Measurements from ENCODE around the gene FYN. TPM values are rescaled to one million over a fixed set of nuclear protein-coding genes. Genes with fewer than 3 reads are reported as not detected.
A peak's percentile ranks its signal among the peaks of the same experiment; 100 is the strongest.

The FYN gene
- total and polyA plus RNA-seq, 10 of the 15 experiments (the other 5 are each of a cell fraction or from before 2014, with no cell fraction given), result 51.4 to 247 (median 138) TPM

DNA sequence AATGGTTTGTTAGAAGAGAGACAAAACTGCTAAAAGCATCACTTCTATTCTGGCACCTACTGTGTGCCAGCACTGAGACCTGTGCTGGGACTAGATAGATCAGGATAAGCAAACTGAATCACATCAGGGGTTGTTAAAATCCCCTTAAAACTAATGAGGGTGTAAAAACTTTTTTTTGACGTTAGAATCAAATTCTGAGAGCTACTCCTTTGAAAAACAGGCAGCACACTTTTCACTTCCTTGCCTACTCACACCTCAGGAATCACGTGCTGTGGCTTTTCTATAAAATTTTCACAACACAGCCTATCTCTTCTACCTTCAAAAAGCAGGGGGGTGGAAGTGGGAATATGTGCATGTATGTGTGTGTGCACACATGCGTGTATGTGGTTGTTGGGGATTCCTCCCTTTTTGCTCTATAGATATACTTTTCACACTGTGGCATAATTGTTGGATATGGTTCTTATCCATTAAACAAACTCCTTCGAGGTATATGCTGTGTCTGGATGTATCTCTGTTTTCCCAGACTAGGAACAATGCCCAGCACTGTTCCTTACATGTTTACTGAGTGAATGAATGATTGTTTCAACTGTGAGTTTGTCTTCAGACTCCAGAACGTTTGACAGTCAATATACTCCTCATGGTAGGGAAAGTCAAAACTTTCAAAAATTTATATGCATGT, 105.4 kb downstream of the FYN start (continued):
- TF ChIP-seq RFX5 (IDR thresholded peaks at IDR 0.05; ENCODE audit: low read depth, low read length), result no peak
- TF ChIP-seq, protein P1, sequence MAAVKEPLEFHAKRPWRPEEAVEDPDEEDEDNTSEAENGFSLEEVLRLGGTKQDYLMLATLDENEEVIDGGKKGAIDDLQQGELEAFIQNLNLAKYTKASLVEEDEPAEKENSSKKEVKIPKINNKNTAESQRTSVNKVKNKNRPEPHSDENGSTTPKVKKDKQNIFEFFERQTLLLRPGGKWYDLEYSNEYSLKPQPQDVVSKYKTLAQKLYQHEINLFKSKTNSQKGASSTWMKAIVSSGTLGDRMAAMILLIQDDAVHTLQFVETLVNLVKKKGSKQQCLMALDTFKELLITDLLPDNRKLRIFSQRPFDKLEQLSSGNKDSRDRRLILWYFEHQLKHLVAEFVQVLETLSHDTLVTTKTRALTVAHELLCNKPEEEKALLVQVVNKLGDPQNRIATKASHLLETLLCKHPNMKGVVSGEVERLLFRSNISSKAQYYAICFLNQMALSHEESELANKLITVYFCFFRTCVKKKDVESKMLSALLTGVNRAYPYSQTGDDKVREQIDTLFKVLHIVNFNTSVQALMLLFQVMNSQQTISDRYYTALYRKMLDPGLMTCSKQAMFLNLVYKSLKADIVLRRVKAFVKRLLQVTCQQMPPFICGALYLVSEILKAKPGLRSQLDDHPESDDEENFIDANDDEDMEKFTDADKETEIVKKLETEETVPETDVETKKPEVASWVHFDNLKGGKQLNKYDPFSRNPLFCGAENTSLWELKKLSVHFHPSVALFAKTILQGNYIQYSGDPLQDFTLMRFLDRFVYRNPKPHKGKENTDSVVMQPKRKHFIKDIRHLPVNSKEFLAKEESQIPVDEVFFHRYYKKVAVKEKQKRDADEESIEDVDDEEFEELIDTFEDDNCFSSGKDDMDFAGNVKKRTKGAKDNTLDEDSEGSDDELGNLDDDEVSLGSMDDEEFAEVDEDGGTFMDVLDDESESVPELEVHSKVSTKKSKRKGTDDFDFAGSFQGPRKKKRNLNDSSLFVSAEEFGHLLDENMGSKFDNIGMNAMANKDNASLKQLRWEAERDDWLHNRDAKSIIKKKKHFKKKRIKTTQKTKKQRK (IDR thresholded peaks at IDR 0.05; ENCODE audit: low read depth, low read length), result no peak
- TF ChIP-seq HDGF (IDR thresholded peaks at IDR 0.05), result no peak
- TF ChIP-seq, protein P2, sequence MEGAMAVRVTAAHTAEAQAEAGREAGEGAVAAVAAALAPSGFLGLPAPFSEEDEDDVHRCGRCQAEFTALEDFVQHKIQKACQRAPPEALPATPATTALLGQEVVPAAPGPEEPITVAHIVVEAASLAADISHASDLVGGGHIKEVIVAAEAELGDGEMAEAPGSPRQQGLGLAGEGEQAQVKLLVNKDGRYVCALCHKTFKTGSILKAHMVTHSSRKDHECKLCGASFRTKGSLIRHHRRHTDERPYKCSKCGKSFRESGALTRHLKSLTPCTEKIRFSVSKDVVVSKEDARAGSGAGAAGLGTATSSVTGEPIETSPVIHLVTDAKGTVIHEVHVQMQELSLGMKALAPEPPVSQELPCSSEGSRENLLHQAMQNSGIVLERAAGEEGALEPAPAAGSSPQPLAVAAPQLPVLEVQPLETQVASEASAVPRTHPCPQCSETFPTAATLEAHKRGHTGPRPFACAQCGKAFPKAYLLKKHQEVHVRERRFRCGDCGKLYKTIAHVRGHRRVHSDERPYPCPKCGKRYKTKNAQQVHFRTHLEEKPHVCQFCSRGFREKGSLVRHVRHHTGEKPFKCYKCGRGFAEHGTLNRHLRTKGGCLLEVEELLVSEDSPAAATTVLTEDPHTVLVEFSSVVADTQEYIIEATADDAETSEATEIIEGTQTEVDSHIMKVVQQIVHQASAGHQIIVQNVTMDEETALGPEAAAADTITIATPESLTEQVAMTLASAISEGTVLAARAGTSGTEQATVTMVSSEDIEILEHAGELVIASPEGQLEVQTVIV (IDR thresholded peaks at IDR 0.05; ENCODE audit: borderline replicate concordance, partially characterized antibody), result no peak
- peak; percentile 58 for TF ChIP-seq ATF7 (IDR thresholded peaks at IDR 0.05; ENCODE audit: low read depth)
- no peak for TF ChIP-seq POU2F2 (IDR thresholded peaks at IDR 0.05; ENCODE audit: borderline replicate concordance, low read depth, low read length)
- TF ChIP-seq NFYB (IDR thresholded peaks at IDR 0.05; ENCODE audit: insufficient read depth, low read depth, low read length), result no peak
- TF ChIP-seq JUND (IDR thresholded peaks at IDR 0.05; ENCODE audit: low read depth, low read length), result no peak
- TF ChIP-seq SREBF1 (IDR thresholded peaks at IDR 0.05; ENCODE audit: low read length), result no peak
- TF ChIP-seq NFIC (IDR thresholded peaks at IDR 0.05; ENCODE audit: low read depth, low read length), result peak; percentile 34; the same call in 1 of the 2 replicates
- TF ChIP-seq, protein P3, sequence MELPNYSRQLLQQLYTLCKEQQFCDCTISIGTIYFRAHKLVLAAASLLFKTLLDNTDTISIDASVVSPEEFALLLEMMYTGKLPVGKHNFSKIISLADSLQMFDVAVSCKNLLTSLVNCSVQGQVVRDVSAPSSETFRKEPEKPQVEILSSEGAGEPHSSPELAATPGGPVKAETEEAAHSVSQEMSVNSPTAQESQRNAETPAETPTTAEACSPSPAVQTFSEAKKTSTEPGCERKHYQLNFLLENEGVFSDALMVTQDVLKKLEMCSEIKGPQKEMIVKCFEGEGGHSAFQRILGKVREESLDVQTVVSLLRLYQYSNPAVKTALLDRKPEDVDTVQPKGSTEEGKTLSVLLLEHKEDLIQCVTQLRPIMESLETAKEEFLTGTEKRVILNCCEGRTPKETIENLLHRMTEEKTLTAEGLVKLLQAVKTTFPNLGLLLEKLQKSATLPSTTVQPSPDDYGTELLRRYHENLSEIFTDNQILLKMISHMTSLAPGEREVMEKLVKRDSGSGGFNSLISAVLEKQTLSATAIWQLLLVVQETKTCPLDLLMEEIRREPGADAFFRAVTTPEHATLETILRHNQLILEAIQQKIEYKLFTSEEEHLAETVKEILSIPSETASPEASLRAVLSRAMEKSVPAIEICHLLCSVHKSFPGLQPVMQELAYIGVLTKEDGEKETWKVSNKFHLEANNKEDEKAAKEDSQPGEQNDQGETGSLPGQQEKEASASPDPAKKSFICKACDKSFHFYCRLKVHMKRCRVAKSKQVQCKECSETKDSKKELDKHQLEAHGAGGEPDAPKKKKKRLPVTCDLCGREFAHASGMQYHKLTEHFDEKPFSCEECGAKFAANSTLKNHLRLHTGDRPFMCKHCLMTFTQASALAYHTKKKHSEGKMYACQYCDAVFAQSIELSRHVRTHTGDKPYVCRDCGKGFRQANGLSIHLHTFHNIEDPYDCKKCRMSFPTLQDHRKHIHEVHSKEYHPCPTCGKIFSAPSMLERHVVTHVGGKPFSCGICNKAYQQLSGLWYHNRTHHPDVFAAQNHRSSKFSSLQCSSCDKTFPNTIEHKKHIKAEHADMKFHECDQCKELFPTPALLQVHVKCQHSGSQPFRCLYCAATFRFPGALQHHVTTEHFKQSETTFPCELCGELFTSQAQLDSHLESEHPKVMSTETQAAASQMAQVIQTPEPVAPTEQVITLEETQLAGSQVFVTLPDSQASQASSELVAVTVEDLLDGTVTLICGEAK (IDR thresholded peaks at IDR 0.05; ENCODE audit: borderline replicate concordance), result no peak
- TF ChIP-seq, protein P4, sequence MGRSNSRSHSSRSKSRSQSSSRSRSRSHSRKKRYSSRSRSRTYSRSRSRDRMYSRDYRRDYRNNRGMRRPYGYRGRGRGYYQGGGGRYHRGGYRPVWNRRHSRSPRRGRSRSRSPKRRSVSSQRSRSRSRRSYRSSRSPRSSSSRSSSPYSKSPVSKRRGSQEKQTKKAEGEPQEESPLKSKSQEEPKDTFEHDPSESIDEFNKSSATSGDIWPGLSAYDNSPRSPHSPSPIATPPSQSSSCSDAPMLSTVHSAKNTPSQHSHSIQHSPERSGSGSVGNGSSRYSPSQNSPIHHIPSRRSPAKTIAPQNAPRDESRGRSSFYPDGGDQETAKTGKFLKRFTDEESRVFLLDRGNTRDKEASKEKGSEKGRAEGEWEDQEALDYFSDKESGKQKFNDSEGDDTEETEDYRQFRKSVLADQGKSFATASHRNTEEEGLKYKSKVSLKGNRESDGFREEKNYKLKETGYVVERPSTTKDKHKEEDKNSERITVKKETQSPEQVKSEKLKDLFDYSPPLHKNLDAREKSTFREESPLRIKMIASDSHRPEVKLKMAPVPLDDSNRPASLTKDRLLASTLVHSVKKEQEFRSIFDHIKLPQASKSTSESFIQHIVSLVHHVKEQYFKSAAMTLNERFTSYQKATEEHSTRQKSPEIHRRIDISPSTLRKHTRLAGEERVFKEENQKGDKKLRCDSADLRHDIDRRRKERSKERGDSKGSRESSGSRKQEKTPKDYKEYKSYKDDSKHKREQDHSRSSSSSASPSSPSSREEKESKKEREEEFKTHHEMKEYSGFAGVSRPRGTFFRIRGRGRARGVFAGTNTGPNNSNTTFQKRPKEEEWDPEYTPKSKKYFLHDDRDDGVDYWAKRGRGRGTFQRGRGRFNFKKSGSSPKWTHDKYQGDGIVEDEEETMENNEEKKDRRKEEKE (IDR thresholded peaks at IDR 0.05), result no peak
- TF ChIP-seq PML (IDR thresholded peaks at IDR 0.05; ENCODE audit: low read length), result no peak
- TF ChIP-seq FOS (IDR thresholded peaks at IDR 0.05; ENCODE audit: borderline replicate concordance, extremely low read depth, insufficient read length), result no peak
- peak in 1 of 2 experiments; percentile 21; a peak in 1 of 4 replicates for TF ChIP-seq EP300 (IDR thresholded peaks at IDR 0.05; ENCODE audit: borderline replicate concordance in 1 of 2, control insufficient read depth in 1 of 2, low read depth in 2 of 2, low read length in 2 of 2)
